Right hindlimb (tissue), 1 donor: ENCODE measurements around the gene CUL9.
"Not testable (repeated sequence)": the region's sequence is repeated elsewhere in the genome, so short reads cannot be mapped to it uniquely, and the experiment has no call there.

Experiments used
- DNase-seq: peaks from one replicate; pipeline ENCODE4 v3.0.0-alpha.2; 2018

The CUL9 gene

GRCh38 chr6:43181942-43182860 lies at the start of gene CUL9:
Gene CUL9 (plus strand): TSS chr6:43182196. CDS start chr6:43184311, 2,115 bp downstream.
- peak; percentile 89 for DNase-seq

GRCh38 chr6:43138267-43138666 lies 43.7 kb upstream of the CUL9 start:
- DNase-seq = no peak

DNA sequence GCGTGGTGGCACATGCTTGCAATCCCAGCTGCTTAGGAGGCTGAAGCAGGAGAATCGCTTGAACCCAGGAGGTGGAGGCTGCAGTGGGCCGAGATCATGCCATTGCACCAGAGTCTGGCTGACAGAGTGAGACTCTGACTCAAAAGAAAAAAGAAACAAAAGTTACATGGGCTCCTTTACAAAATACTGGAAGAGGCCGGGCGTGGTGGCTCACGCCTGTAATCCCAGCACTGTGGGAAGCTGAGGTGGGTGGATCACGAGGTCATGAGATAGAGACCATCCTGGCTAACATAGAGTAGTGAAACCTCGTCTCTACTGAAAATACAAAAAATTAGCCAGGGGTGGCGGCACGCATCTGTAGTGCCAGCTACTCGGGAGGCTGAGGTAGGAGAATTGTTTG lies 42.0 kb upstream of the CUL9 start:
- not testable (repeated sequence) for DNase-seq

- no peak for DNase-seq
These were observed 40.4 kb upstream of the CUL9 start for GRCh38 chr6:43141644-43142043.

GRCh38 chr6:43142101-43142500 lies 39.9 kb upstream of the CUL9 start:
- no peak for DNase-seq

DNA sequence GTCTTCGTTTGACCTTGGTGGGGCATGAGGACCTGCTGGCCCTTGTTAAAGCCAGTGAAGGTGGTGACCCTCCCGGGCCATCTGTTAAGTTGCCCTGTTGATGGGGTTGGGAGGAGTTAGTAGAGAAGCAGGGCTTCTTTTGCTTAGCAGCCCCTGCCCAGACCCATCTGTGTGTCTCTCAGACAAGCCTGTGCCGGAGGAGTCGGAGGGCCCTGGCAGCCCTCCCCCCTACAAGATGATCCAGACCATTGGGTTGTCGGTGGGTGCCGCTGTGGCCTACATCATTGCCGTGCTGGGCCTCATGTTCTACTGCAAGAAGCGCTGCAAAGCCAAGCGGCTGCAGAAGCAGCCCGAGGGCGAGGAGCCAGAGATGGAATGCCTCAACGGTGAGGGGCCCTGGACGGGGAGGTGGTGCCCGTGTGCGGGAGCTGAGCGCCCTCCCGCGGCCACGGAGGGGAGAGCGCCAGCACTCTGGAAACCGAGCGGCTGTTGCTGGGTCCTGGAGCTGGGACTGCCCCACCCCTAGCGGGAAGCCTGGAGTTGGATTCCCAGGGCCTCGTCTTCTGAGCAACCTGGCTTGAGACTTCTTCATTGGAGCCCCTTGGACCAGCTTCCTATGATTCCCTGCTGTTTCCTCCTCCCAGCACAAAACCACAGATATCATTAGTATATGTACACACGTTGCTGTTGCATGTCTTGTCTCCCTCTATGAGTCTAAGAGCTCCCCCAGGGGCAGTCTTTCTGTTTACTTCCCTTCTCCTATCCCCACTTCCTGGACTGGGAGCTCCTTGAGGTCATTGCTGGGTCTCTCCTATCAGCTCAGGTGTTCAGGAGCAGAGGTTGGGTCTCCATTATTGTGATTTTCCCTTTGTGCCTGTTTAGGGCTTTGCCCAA lies 38.5 kb upstream of the CUL9 start:
- DNase-seq = peak; percentile 95

- DNase-seq = no peak
These were observed 37.1 kb upstream of the CUL9 start for GRCh38 chr6:43144879-43145278.

DNA sequence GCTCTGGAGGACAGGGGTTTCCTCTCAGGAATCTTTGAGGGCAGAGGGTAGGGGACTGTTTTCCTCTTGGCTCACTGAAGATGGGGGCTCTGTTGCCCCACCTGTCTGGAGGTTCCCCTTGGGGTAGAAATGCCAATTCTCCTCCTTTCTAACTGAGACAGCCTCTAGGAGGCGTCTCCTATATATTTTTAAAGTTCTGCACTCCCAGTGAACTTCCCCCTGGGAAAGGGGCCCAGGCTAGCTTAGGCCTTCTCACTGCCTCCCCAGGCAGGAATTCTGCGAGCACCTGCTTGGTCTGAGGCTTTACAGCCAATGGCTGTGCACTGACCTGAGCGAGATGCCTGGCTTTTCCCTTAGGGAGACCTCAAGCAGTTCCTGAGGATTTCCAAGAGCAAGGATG lies 35.7 kb upstream of the CUL9 start:
- no peak for DNase-seq

- peak; percentile 53 for DNase-seq
These were observed 35.0 kb upstream of the CUL9 start for GRCh38 chr6:43146709-43147688.

- DNase-seq = no peak
These were observed 34.1 kb upstream of the CUL9 start for GRCh38 chr6:43147691-43148477.

DNA sequence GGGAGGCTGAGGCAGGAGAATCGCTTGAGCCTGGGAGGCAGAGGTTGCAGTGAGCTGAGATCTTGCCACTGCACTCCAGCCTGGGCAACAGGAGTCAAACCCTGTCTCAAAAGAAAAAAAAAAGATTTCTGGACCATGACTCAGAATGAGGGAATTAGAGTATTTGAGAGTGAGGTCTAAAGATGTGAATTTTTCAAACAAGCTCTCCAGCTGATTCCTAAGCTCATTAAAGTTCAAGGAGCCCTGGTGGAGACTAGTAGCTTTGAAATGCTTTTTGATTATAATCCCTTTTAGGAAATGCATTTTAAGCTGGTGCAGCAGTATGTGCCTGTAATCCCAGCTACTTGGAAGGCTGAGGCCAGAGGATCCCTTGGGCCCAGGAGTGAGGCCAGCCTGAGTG lies 32.7 kb upstream of the CUL9 start:
- no peak for DNase-seq

DNA sequence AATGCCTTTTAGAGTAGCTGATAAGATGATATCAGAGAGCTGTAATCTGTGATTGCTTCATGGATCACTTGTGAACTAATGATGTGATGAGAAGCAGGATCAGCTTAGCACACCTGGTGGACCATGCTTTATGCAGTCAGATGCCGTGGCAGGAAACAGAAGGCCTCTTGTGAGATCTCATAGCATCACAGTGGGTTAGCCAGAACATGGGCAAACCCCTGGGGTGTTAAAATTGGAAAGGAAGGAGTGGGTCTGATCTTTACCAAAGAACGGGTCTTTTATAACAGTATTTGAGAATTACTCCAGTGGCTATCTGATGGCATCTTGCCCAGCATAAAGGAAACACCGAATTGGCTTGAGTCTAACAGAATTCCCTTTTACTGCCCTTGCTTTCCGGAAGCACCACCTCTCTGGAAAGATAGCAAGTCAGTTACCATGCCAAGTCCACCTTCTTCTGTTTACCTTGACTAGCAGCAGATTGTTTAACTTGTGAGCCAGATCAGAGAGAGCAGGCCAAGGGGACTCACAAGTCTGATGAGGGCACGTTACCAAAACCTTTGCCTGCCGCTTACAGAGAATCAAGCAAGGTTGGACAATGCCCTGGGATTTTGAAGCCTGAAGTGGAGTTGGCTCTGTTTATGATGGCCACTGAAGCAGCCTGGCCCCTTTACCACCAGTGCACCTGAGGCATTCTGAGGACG lies 31.8 kb upstream of the CUL9 start:
- DNase-seq = no peak

DNA sequence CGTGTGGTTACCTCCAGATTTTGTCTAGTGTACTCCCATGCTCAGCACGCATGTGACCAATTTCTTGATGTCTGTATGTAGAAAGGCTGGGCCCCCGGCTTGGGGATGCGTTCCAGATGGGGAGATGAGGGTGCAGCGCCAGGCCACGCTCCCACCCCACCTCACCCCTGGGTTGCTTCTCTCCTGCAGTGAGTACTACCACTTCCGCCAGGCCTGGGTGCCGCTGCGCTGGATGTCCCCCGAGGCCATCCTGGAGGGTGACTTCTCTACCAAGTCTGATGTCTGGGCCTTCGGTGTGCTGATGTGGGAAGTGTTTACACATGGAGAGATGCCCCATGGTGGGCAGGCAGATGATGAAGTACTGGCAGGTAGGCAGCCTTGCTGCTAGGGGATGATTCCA lies 22.4 kb upstream of the CUL9 start:
- DNase-seq = no peak

DNA sequence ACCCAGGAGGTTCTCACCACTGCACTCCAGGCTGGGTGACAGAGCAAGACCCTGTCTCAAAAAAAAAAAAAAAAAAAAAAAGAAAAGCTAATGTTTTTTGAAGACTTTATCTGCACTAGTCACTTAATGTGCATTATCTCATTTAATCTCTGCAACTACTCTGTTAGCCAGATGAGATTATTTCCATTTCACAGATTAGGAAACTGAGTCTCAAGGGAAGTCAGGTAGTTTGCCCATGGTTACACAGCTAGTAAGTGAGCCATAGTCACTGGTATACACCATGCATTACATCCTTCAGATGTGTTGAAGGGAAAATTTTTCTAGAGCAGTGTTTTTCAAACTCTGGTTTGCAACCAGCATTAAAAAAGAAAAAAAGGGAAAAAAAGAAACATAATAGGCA lies 18.1 kb upstream of the CUL9 start:
- no peak for DNase-seq

DNA sequence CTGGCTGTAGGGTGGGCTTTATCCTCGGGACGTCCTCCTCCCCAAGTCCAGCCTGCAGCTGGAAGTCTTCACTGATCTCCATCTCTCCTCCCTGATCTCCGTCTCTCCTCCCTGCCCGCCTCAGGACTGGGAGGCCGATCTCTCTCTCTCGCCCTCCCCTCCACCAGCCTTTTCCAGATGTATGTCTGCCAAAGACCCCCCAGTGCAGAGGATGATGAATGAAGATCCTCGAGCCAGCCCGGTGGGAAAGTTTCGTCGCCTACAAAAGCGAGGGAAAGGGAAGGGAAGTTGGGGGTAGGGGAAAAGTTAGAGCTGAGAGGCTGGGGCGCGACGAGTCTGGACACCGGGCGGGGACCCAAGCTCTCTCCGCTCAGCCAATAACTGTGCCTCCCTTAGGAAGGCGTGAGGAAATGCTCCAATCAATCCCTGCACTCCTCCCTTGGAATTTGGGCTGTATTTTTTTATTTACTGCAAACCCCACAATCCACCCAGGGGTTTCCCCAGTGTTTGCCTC lies 11.5 kb upstream of the CUL9 start:
- DNase-seq = peak; percentile 92

GRCh38 chr6:43170931-43171706 lies 10.9 kb upstream of the CUL9 start, which contains the start of gene SRF:
Gene SRF (plus strand): TSS chr6:43171269. CDS start chr6:43171657, 388 bp downstream.
- DNase-seq = peak; percentile 100

- peak; percentile 42 for DNase-seq
These were observed 10.3 kb upstream of the CUL9 start for GRCh38 chr6:43171707-43172103.

DNA sequence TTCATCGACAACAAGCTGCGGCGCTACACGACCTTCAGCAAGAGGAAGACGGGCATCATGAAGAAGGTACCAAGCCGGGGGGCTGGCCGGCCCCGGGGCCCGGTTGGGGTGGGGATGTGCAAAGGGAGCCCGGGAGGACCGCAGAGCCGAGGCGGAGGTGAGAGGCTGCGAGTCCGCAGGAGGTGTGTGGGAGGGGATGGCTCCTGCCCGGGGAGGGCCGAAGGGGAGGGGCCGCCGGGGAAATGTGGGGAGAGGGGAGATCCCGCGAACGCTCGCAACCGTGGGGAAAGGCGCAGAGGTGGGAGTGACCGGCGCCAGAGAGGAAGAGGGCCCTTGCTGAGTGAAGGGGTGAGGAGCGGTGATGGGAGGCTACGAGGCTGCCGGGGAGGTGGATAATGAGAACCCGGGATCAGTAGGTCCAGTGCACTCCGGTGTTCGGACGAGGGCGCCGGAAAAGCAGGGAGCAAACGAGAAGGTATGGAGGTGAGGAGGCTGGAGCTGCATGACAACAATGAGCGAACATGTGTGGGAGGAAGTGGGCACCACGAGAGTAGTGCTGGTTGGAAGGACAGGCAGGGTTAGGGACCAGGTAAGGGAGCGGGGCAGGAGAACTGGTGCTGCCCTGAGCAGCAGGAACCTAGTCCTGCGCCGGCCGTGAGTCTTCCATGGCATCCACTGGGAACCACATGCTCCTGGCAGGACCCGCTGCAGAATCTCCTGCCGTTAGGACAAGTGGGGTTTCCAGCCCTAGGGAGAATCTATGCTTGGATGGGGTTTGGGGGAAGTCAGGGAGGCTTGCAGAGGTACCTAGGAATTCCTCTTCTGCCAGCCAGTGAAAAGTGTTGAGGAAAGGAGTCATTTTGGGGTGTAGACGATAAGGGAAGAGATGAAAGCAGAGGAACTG lies 9.6 kb upstream of the CUL9 start:
- DNase-seq = peak; percentile 71
